ENCODE measurements around the gene KLK3.

Gene KLK3

GRCh38 chr19:50880241-50880640, 25.5 kb downstream of the KLK3 start:
- Histone ChIP-seq H3K9me3 (ENCODE audit: severe bottlenecking) (no peaks in the 10 kb centered on the region), H3K36me3 (no peaks in the 10 kb centered on the region), H3K27ac (no peak overlapping the region), H3K4me3 (ENCODE audit: low read depth, low read length) (no peak overlapping the region), H3K27me3 (ENCODE audit: insufficient read depth, low read depth, severe bottlenecking) (peaks cover 95% of the 10 kb centered on the region)
- TF ChIP-seq CTCF (IDR thresholded peaks at IDR 0.05; ENCODE audit: low read depth, low read length) = no peak
- no peak for DNase-seq

GRCh38 chr19:50882188-50882587, 27.5 kb downstream of the KLK3 start:
- H3K27ac ChIP-seq = no peak overlapping the region
- TF ChIP-seq CTCF (IDR thresholded peaks at IDR 0.05; ENCODE audit: low read depth, low read length) = no peak

GRCh38 chr19:50889638-50890037, 34.9 kb downstream of the KLK3 start:
- TF ChIP-seq CTCF (IDR thresholded peaks at IDR 0.05; ENCODE audit: low read depth, low read length) = no peak
- Histone ChIP-seq H3K4me3 (ENCODE audit: low read depth, low read length) (no peak overlapping the region), H3K9me3 (ENCODE audit: severe bottlenecking) (peaks cover 5% of the 10 kb centered on the region), H3K36me3 (no peaks in the 10 kb centered on the region), H3K27ac (no peak overlapping the region), H3K27me3 (ENCODE audit: insufficient read depth, low read depth, severe bottlenecking) (peaks cover 79% of the 10 kb centered on the region)
- no peak for DNase-seq

More at GRCh38 chr19:50882188-50882587, 27.5 kb downstream of the KLK3 start:
- Histone ChIP-seq H3K9me3 (ENCODE audit: severe bottlenecking) (no peaks in the 10 kb centered on the region), H3K4me3 (ENCODE audit: low read depth, low read length) (no peak overlapping the region), H3K36me3 (no peaks in the 10 kb centered on the region), H3K27me3 (ENCODE audit: insufficient read depth, low read depth, severe bottlenecking) (peaks cover 94% of the 10 kb centered on the region)
- no peak for DNase-seq

GRCh38 chr19:50890422-50891252, 35.9 kb downstream of the KLK3 start:
- no peak for DNase-seq
- Histone ChIP-seq H3K27me3 (ENCODE audit: insufficient read depth, low read depth, severe bottlenecking) (peaks cover 82% of the 10 kb centered on the region), H3K4me3 (ENCODE audit: low read depth, low read length) (no peak overlapping the region), H3K27ac (no peak overlapping the region), H3K36me3 (no peaks in the 10 kb centered on the region), H3K9me3 (ENCODE audit: severe bottlenecking) (peaks cover 9% of the 10 kb centered on the region)
- TF ChIP-seq CTCF (IDR thresholded peaks at IDR 0.05; ENCODE audit: low read depth, low read length) = no peak

- no peak for DNase-seq
- Histone ChIP-seq H3K4me3 (ENCODE audit: low read depth, low read length) (no peak overlapping the region), H3K27ac (no peak overlapping the region), H3K27me3 (ENCODE audit: insufficient read depth, low read depth, severe bottlenecking) (peaks cover 76% of the 10 kb centered on the region), H3K9me3 (ENCODE audit: severe bottlenecking) (peaks cover 9% of the 10 kb centered on the region), H3K36me3 (no peaks in the 10 kb centered on the region)
- no peak for TF ChIP-seq CTCF (IDR thresholded peaks at IDR 0.05; ENCODE audit: low read depth, low read length)
Observed at GRCh38 chr19:50891253-50891625, 36.5 kb downstream of the KLK3 start.
